ENCODE measurements around the gene ASB18.

DNA sequence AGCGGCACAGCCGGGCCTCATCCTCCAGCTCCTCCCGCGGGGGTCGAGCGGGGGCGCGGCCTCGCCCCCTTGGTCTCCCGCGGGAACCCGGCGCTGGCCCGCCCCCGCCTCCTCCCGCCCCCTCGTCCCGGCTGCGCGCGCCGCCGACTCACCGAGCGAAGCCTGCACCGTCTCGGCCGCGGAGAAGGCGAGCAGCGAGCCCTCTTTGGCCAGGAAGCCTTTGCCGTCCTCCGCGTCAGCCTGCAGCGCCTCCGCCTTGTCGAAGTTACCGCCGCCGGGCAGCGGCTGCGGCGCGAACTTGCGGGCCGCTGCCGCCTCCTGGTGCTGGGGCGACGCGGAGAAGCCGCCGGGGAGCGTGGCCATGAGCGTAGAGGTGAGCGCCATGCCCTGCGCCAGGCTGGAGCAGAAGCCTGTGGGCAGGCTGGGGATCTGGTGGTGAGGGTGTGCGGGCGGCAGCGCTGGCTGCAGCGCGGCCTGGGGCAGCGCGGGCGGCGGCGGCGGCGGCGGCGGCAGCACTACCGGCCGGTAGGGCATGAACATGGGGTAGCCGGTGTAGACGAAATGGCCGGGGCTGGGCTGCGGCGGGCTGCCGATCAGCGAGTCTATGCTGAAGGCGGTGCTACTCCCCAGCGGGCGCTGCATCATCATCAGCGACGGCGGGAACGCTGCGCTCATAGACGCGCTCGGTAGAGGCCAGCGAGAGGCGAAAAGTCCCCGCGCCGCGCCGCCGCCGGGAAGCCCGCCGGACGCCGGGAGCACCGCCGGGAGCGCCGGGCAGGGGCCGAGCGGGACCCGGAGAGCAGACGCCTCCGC, 96.7 kb downstream of the ASB18 start:
- TF ChIP-seq, protein P1, sequence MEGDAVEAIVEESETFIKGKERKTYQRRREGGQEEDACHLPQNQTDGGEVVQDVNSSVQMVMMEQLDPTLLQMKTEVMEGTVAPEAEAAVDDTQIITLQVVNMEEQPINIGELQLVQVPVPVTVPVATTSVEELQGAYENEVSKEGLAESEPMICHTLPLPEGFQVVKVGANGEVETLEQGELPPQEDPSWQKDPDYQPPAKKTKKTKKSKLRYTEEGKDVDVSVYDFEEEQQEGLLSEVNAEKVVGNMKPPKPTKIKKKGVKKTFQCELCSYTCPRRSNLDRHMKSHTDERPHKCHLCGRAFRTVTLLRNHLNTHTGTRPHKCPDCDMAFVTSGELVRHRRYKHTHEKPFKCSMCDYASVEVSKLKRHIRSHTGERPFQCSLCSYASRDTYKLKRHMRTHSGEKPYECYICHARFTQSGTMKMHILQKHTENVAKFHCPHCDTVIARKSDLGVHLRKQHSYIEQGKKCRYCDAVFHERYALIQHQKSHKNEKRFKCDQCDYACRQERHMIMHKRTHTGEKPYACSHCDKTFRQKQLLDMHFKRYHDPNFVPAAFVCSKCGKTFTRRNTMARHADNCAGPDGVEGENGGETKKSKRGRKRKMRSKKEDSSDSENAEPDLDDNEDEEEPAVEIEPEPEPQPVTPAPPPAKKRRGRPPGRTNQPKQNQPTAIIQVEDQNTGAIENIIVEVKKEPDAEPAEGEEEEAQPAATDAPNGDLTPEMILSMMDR (IDR thresholded peaks at IDR 0.05): no peak
- no peak for TF ChIP-seq POLR2A (IDR thresholded peaks at IDR 0.05)
